ENCODE data around the gene RXFP1.
"Not testable (repeated sequence)": the region's sequence is repeated elsewhere in the genome, so short reads cannot be mapped to it uniquely, and the experiment has no call there.

Gene RXFP1

GRCh38 chr4:158663707-158664625 lies 142.3 kb downstream of the RXFP1 start:
- not testable (repeated sequence) for H3K4me3 ChIP-seq (ENCODE audit: low read length); DNase-seq (ENCODE audit: low read depth, low spot score)

GRCh38 chr4:158664806-158665205 lies 143.1 kb downstream of the RXFP1 start:
- H3K4me3 ChIP-seq (ENCODE audit: low read length) = no peak overlapping the region
- no peak for DNase-seq (ENCODE audit: low read depth, low spot score)

- H3K4me3 ChIP-seq (ENCODE audit: low read length) = no peak overlapping the region
- no peak for DNase-seq (ENCODE audit: low read depth, low spot score)
Measured at GRCh38 chr4:158666892-158667291, 145.2 kb downstream of the RXFP1 start.

- peak; percentile 36 for DNase-seq (ENCODE audit: low read depth, low spot score)
- H3K4me3 ChIP-seq (ENCODE audit: low read length) = no peak overlapping the region
Measured at GRCh38 chr4:158667651-158668198, 146.0 kb downstream of the RXFP1 start.

GRCh38 chr4:158669310-158669709 lies 147.6 kb downstream of the RXFP1 start:
- no peak for DNase-seq (ENCODE audit: low read depth, low spot score)

GRCh38 chr4:158670975-158671664 lies 149.4 kb downstream of the RXFP1 start:
- peak; percentile 25 for DNase-seq (ENCODE audit: low read depth, low spot score)
- H3K4me3 ChIP-seq (ENCODE audit: low read length) = peak overlapping the region; percentile 77

More at GRCh38 chr4:158669310-158669709, 147.6 kb downstream of the RXFP1 start:
- no peak overlapping the region for H3K4me3 ChIP-seq (ENCODE audit: low read length)

- H3K4me3 ChIP-seq (ENCODE audit: low read length) = peak within 1 kb of the TSS; percentile 77
- DNase-seq (ENCODE audit: low read depth, low spot score) = no peak
Measured at GRCh38 chr4:158671665-158671914, 149.9 kb downstream of the RXFP1 start, which contains the start of gene C4orf46. C4orf46 (minus strand) TSS chr4:158671887; CDS start chr4:158671801, 86 bp downstream.

- H3K4me3 ChIP-seq (ENCODE audit: low read length) = peak within 1 kb of the TSS; percentile 77
- peak; percentile 98 for DNase-seq (ENCODE audit: low read depth, low spot score)
Measured at GRCh38 chr4:158671915-158672806, 150.5 kb downstream of the RXFP1 start, which contains the start of gene ETFDH. ETFDH (plus strand) TSS chr4:158672296; CDS start chr4:158672457, 161 bp downstream.

GRCh38 chr4:158673633-158674032 lies 152.0 kb downstream of the RXFP1 start:
- H3K4me3 ChIP-seq (ENCODE audit: low read length) = no peak overlapping the region
- no peak for DNase-seq (ENCODE audit: low read depth, low spot score)

GRCh38 chr4:158676076-158676475 lies 154.4 kb downstream of the RXFP1 start:
- DNase-seq (ENCODE audit: low read depth, low spot score) = no peak
- no peak overlapping the region for H3K4me3 ChIP-seq (ENCODE audit: low read length)

GRCh38 chr4:158678767-158679166 lies 157.1 kb downstream of the RXFP1 start:
- DNase-seq (ENCODE audit: low read depth, low spot score) = no peak
- H3K4me3 ChIP-seq (ENCODE audit: low read length) = no peak overlapping the region

- DNase-seq (ENCODE audit: low read depth, low spot score) = no peak
- no peak overlapping the region for H3K4me3 ChIP-seq (ENCODE audit: low read length)
Measured at GRCh38 chr4:158681629-158682028, 159.9 kb downstream of the RXFP1 start.

- DNase-seq (ENCODE audit: low read depth, low spot score) = no peak
- H3K4me3 ChIP-seq (ENCODE audit: low read length) = no peak overlapping the region
Measured at GRCh38 chr4:158682066-158682465, 160.4 kb downstream of the RXFP1 start.

GRCh38 chr4:158688813-158689212 lies 167.1 kb downstream of the RXFP1 start:
- H3K4me3 ChIP-seq (ENCODE audit: low read length) = no peak overlapping the region
- DNase-seq (ENCODE audit: low read depth, low spot score) = no peak

All from Jurkat, Clone E6-1 (cell line).